ENCODE results near the gene RBBP8.

RBBP8 gene

DNA sequence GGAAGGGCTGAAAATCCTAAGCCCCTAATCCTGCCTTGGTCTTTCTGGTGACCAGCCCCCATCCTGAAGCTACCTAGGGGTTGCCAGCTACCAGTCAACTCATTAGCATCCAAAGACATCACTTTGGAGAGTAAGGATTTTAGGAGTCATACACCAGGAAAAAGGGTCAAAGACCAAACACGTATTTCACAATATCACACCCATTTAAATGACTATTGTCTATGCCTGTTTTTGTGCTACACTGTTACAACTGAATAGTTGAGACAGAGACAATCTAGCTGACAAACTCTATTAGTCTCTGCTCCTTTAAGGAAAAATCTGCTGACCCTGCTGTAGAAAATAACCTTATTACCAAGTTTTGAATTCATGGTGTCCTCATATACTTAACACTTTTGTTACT, 21.0 kb upstream of the RBBP8 start:
- no peaks in the 10 kb centered on the region for H3K36me3 ChIP-seq (ENCODE audit: insufficient read depth, insufficient read length, low read length)
- TF ChIP-seq YY1 (IDR thresholded peaks at IDR 0.05; ENCODE audit: insufficient read depth, insufficient read length), result no peak
- no peak for TF ChIP-seq SUZ12 (IDR thresholded peaks at IDR 0.05; ENCODE audit: extremely low read depth, insufficient read depth, insufficient read length)
- no peak for TF ChIP-seq ZNF274 (IDR thresholded peaks at IDR 0.05; ENCODE audit: low read depth, low read length)
- no peak for DNase-seq (ENCODE audit: low read depth, low spot score)

GRCh38 chr18:22912835-22913234, 20.3 kb upstream of the RBBP8 start:
- H3K4me1 ChIP-seq (ENCODE audit: insufficient read depth, insufficient read length), result no peaks in the 10 kb centered on the region
- no peak overlapping the region for H3K9ac ChIP-seq (ENCODE audit: insufficient read length, low read depth)
- no peaks in the 10 kb centered on the region for H3K27me3 ChIP-seq (ENCODE audit: insufficient read depth, insufficient read length)
- no peak overlapping the region for H3K4me3 ChIP-seq (ENCODE audit: insufficient read length, low read depth)
- TF ChIP-seq ZNF274 (IDR thresholded peaks at IDR 0.05; ENCODE audit: low read depth, low read length), result no peak
- TF ChIP-seq SUZ12 (IDR thresholded peaks at IDR 0.05; ENCODE audit: extremely low read depth, insufficient read depth, insufficient read length), result no peak
- no peak for TF ChIP-seq YY1 (IDR thresholded peaks at IDR 0.05; ENCODE audit: insufficient read depth, insufficient read length)
- no peak for DNase-seq (ENCODE audit: low read depth, low spot score)
- no peaks in the 10 kb centered on the region for H3K36me3 ChIP-seq (ENCODE audit: insufficient read depth, insufficient read length, low read length)
- H3K9me3 ChIP-seq (ENCODE audit: insufficient read depth, low read length), result no peaks in the 10 kb centered on the region

More for the DNA sequence above, 21.0 kb upstream of the RBBP8 start:
- no peak overlapping the region for H3K9ac ChIP-seq (ENCODE audit: insufficient read length, low read depth)
- H3K9me3 ChIP-seq (ENCODE audit: insufficient read depth, low read length), result no peaks in the 10 kb centered on the region
- no peaks in the 10 kb centered on the region for H3K27me3 ChIP-seq (ENCODE audit: insufficient read depth, insufficient read length)
- H3K4me1 ChIP-seq (ENCODE audit: insufficient read depth, insufficient read length), result no peaks in the 10 kb centered on the region
- no peak overlapping the region for H3K4me3 ChIP-seq (ENCODE audit: insufficient read length, low read depth)

DNA sequence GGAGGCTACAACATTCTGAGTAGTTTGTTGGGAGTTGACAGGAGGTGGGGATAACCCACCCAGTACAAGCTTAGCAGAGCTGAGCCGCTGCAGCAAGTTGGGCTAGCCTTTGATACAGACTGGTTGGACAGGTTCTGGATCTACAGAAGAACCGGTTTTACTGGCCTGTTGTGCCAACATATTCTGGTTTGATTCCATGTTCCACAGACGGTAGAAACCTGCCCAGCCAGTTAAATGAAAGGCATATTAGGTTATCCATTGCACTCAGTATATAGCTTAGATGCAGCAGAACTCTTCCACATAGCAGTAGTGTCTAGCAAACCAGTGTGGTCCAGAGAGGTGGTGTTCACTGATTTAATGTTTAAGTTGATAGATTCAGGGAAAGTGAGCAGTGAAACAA, 19.3 kb upstream of the RBBP8 start:
- TF ChIP-seq ZNF274 (IDR thresholded peaks at IDR 0.05; ENCODE audit: low read depth, low read length), result no peak
- TF ChIP-seq SUZ12 (IDR thresholded peaks at IDR 0.05; ENCODE audit: extremely low read depth, insufficient read depth, insufficient read length), result no peak
- TF ChIP-seq YY1 (IDR thresholded peaks at IDR 0.05; ENCODE audit: insufficient read depth, insufficient read length), result no peak
- no peak for DNase-seq (ENCODE audit: low read depth, low spot score)
- Histone ChIP-seq H3K4me3 (ENCODE audit: insufficient read length, low read depth) (no peak overlapping the region), H3K4me1 (ENCODE audit: insufficient read depth, insufficient read length) (no peaks in the 10 kb centered on the region), H3K9me3 (ENCODE audit: insufficient read depth, low read length) (no peaks in the 10 kb centered on the region), H3K36me3 (ENCODE audit: insufficient read depth, insufficient read length, low read length) (no peaks in the 10 kb centered on the region), H3K9ac (ENCODE audit: insufficient read length, low read depth) (no peak overlapping the region), H3K27me3 (ENCODE audit: insufficient read depth, insufficient read length) (no peaks in the 10 kb centered on the region)

GRCh38 chr18:22914633-22915032, 18.5 kb upstream of the RBBP8 start:
- H3K9ac ChIP-seq (ENCODE audit: insufficient read length, low read depth), result no peak overlapping the region
- no peaks in the 10 kb centered on the region for H3K36me3 ChIP-seq (ENCODE audit: insufficient read depth, insufficient read length, low read length)
- H3K4me3 ChIP-seq (ENCODE audit: insufficient read length, low read depth), result no peak overlapping the region
- no peaks in the 10 kb centered on the region for H3K27me3 ChIP-seq (ENCODE audit: insufficient read depth, insufficient read length)
- peak; percentile 22 for DNase-seq (ENCODE audit: low read depth, low spot score)
- TF ChIP-seq ZNF274 (IDR thresholded peaks at IDR 0.05; ENCODE audit: low read depth, low read length), result no peak
- H3K9me3 ChIP-seq (ENCODE audit: insufficient read depth, low read length), result no peaks in the 10 kb centered on the region
- H3K4me1 ChIP-seq (ENCODE audit: insufficient read depth, insufficient read length), result no peaks in the 10 kb centered on the region

DNA sequence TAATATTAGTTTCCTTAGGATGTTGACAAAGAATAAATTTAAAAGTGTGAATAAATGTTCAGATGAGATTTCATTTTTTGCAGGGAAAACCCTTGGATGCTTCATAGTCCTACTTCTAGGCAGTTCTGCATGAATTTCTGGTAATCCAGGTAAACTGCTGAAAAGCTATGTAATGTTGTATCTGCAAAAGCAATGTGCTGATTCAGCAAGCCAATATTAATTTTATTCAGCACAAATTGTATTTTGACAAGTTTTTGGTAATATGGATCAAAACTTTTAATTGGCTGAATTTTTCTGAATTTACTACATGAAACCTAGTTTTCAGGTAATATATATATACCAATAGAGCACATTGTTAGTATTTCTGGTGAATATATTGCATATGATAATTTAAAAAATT, 17.8 kb upstream of the RBBP8 start:
- H3K4me3 ChIP-seq (ENCODE audit: insufficient read length, low read depth), result no peak overlapping the region
- TF ChIP-seq SUZ12 (IDR thresholded peaks at IDR 0.05; ENCODE audit: extremely low read depth, insufficient read depth, insufficient read length) (no peak), YY1 (IDR thresholded peaks at IDR 0.05; ENCODE audit: insufficient read depth, insufficient read length) (no peak)
- no peaks in the 10 kb centered on the region for H3K9me3 ChIP-seq (ENCODE audit: insufficient read depth, low read length)
- H3K4me1 ChIP-seq (ENCODE audit: insufficient read depth, insufficient read length), result no peaks in the 10 kb centered on the region
- DNase-seq (ENCODE audit: low read depth, low spot score), result no peak
- no peaks in the 10 kb centered on the region for H3K27me3 ChIP-seq (ENCODE audit: insufficient read depth, insufficient read length)
- no peaks in the 10 kb centered on the region for H3K36me3 ChIP-seq (ENCODE audit: insufficient read depth, insufficient read length, low read length)
- no peak overlapping the region for H3K9ac ChIP-seq (ENCODE audit: insufficient read length, low read depth)

DNA sequence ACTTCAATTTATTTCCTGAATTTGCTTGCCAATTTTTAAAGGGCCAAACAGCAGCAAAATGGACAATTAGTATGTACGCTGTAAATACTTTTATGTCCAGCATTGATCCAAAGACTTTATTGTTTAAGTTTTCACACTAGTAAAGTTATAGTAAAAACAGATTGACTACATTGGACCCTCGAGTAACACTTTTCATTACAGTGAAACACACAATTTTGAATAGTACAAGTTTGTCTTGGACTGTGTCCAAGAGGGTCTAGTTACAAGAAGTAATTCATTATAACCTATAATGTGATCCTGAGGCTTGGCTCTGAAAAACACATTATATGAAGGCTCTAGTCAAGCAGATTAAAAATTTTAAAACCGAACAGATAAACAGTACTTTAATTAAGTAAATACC, 11.4 kb upstream of the RBBP8 start:
- Histone ChIP-seq H3K9me3 (ENCODE audit: insufficient read depth, low read length) (no peaks in the 10 kb centered on the region), H3K27me3 (ENCODE audit: insufficient read depth, insufficient read length) (no peaks in the 10 kb centered on the region), H3K36me3 (ENCODE audit: insufficient read depth, insufficient read length, low read length) (no peaks in the 10 kb centered on the region), H3K4me1 (ENCODE audit: insufficient read depth, insufficient read length) (no peaks in the 10 kb centered on the region), H3K4me3 (ENCODE audit: insufficient read length, low read depth) (no peak overlapping the region), H3K9ac (ENCODE audit: insufficient read length, low read depth) (no peak overlapping the region)
- DNase-seq (ENCODE audit: low read depth, low spot score), result no peak
- no peak for TF ChIP-seq YY1 (IDR thresholded peaks at IDR 0.05; ENCODE audit: insufficient read depth, insufficient read length)
- no peak for TF ChIP-seq SUZ12 (IDR thresholded peaks at IDR 0.05; ENCODE audit: extremely low read depth, insufficient read depth, insufficient read length)
- TF ChIP-seq ZNF274 (IDR thresholded peaks at IDR 0.05; ENCODE audit: low read depth, low read length), result no peak

DNA sequence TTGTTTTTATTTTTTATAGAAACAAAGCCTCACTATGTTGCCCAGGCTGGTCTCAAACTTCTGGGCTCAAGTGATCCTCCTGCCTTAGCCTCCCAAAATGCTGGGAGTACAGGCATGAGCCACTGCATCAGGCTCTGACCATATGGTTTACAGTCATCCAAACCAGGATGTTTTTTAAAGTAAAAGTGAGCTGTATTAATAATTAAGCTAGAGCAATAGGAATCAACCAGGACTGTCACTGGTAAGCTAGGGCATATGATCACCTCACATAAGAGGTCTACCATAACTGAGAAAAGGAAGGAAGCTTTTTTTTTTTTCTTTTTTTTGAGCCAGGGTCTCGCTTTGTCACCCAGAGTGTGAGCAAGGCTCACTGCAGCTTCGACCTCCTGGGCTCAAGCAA, 8.5 kb upstream of the RBBP8 start:
- no peaks in the 10 kb centered on the region for H3K27me3 ChIP-seq (ENCODE audit: insufficient read depth, insufficient read length)
- TF ChIP-seq ZNF274 (IDR thresholded peaks at IDR 0.05; ENCODE audit: low read depth, low read length), result no peak
- no peak for TF ChIP-seq SUZ12 (IDR thresholded peaks at IDR 0.05; ENCODE audit: extremely low read depth, insufficient read depth, insufficient read length)
- TF ChIP-seq YY1 (IDR thresholded peaks at IDR 0.05; ENCODE audit: insufficient read depth, insufficient read length), result no peak
- no peak overlapping the region for H3K9ac ChIP-seq (ENCODE audit: insufficient read length, low read depth)
- no peak overlapping the region for H3K4me3 ChIP-seq (ENCODE audit: insufficient read length, low read depth)
- H3K36me3 ChIP-seq (ENCODE audit: insufficient read depth, insufficient read length, low read length), result no peaks in the 10 kb centered on the region
- H3K9me3 ChIP-seq (ENCODE audit: insufficient read depth, low read length), result no peaks in the 10 kb centered on the region
- H3K4me1 ChIP-seq (ENCODE audit: insufficient read depth, insufficient read length), result no peaks in the 10 kb centered on the region
- no peak for DNase-seq (ENCODE audit: low read depth, low spot score)

DNA sequence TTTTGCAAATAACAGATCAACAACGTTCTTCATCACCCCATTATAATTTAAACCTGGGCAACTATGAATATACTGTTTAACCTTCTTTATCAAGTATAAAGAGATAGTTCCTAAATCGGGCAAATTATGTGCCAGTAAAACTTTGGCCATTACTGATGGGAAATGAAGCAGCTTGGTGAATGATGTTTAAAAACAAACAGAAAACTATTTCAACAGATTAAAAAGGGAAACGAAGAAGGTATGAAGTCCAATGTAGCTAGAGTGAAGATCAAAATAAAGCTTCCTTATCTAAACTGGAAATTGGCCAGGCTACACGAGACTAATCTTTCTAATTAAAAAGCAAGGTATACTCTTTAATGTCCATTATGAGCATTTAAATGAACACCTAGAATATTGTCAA, 6.7 kb upstream of the RBBP8 start:
- no peaks in the 10 kb centered on the region for H3K36me3 ChIP-seq (ENCODE audit: insufficient read depth, insufficient read length, low read length)
- no peak overlapping the region for H3K4me3 ChIP-seq (ENCODE audit: insufficient read length, low read depth)
- H3K9me3 ChIP-seq (ENCODE audit: insufficient read depth, low read length), result no peaks in the 10 kb centered on the region
- H3K27me3 ChIP-seq (ENCODE audit: insufficient read depth, insufficient read length), result no peaks in the 10 kb centered on the region
- no peak overlapping the region for H3K9ac ChIP-seq (ENCODE audit: insufficient read length, low read depth)
- H3K4me1 ChIP-seq (ENCODE audit: insufficient read depth, insufficient read length), result no peaks in the 10 kb centered on the region
- TF ChIP-seq ZNF274 (IDR thresholded peaks at IDR 0.05; ENCODE audit: low read depth, low read length), result no peak
- no peak for TF ChIP-seq SUZ12 (IDR thresholded peaks at IDR 0.05; ENCODE audit: extremely low read depth, insufficient read depth, insufficient read length)
- no peak for TF ChIP-seq YY1 (IDR thresholded peaks at IDR 0.05; ENCODE audit: insufficient read depth, insufficient read length)
- DNase-seq (ENCODE audit: low read depth, low spot score), result no peak

All from NT2/D1 (cell line).